Keratinocyte (primary cell): Measurements from ENCODE around the gene SLC27A2. TPM values are rescaled to one million over a fixed set of nuclear protein-coding genes. Genes with fewer than 3 reads are reported as not detected.

Source experiments
- DNase-seq: peaks from one replicate; pipeline ENCODE4 v3.0.0-alpha.2; 2011; ENCODE audit warnings: low read depth, missing footprints, low spot score
- FAIRE-seq: peaks from 2 replicates; lab custom pipeline; 2011; peaks lifted over from hg19 to GRCh38; lab: Jason Lieb, UNC
- H2AFZ ChIP-seq: 2 replicates; pipeline ENCODE4 v1.6.0; 2012; ENCODE audit warnings: low read length, control low read depth, inconsistent platforms; ENCODE audit not compliant: control insufficient read depth
- H3K27ac ChIP-seq: 2 replicates; pipeline ENCODE4 v1.5.1; 2011; ENCODE audit warnings: low read length; ENCODE audit not compliant: control insufficient read depth, insufficient read depth
- H3K27me3 ChIP-seq: 3 replicates; pipeline ENCODE4 v1.6.0; 2011; ENCODE audit warnings: low read length; ENCODE audit not compliant: control insufficient read depth, insufficient read depth; ENCODE audit errors: extremely low read depth
- H3K36me3 ChIP-seq, 2 experiments: 2 replicates in 1 of 2; 3 replicates in 1 of 2; pipeline ENCODE4 v1.5.1; 2011; ENCODE audit warnings: low read length in 2 of 2, mild to moderate bottlenecking in 1 of 2; ENCODE audit not compliant: control insufficient read depth in 2 of 2, insufficient read depth in 2 of 2; ENCODE audit errors: extremely low read depth in 1 of 2
- H3K4me1 ChIP-seq: 3 replicates; pipeline ENCODE4 v1.5.1; 2011; ENCODE audit warnings: low read length; ENCODE audit not compliant: control insufficient read depth, insufficient read depth; ENCODE audit errors: extremely low read depth
- H3K4me2 ChIP-seq: 3 replicates; pipeline ENCODE4 v1.6.0; 2011; ENCODE audit warnings: low read depth, low read length; ENCODE audit not compliant: control insufficient read depth, insufficient read depth; ENCODE audit errors: extremely low read depth
- H3K4me3 ChIP-seq, 3 experiments: fragments of 200-600 bp in 1 of 3; sonication (generic) in 1 of 3; 2 replicates in 2 of 3; 3 replicates in 1 of 3; pipeline ENCODE4 v1.5.1; 2011 to 2016; ENCODE audit warnings: low read length in 3 of 3, mild to moderate bottlenecking in 3 of 3, control low read depth in 2 of 3, inconsistent platforms in 1 of 3, low read depth in 1 of 3, mixed read lengths in 1 of 3, mixed run types in 1 of 3, moderate library complexity in 1 of 3; ENCODE audit not compliant: control insufficient read depth in 2 of 3, insufficient read depth in 2 of 3; ENCODE audit errors: extremely low read depth in 1 of 3
- H3K79me2 ChIP-seq: 2 replicates; pipeline ENCODE4 v1.6.0; 2012; ENCODE audit warnings: low read length; ENCODE audit not compliant: control insufficient read depth, insufficient read depth
- H3K9ac ChIP-seq: 3 replicates; pipeline ENCODE4 v1.6.0; 2011; ENCODE audit warnings: low read length; ENCODE audit not compliant: control insufficient read depth, insufficient read depth; ENCODE audit errors: extremely low read depth
- H3K9me1 ChIP-seq: 3 replicates; pipeline ENCODE4 v1.6.0; 2011; ENCODE audit warnings: low read length; ENCODE audit not compliant: control insufficient read depth, insufficient read depth; ENCODE audit errors: extremely low read depth
- H3K9me3 ChIP-seq: 2 replicates; pipeline ENCODE4 v1.5.1; 2012; ENCODE audit warnings: low read depth, low read length; ENCODE audit not compliant: control insufficient read depth
- H4K20me1 ChIP-seq: 3 replicates; pipeline ENCODE4 v1.6.0; 2011; ENCODE audit warnings: low read length; ENCODE audit not compliant: control insufficient read depth, insufficient read depth; ENCODE audit errors: extremely low read depth
- CTCF ChIP-seq, 3 experiments: IDR thresholded peaks in 1 of 3; conservative IDR thresholded peaks in 1 of 3; optimal IDR thresholded peaks in 1 of 3; 2 replicates in 2 of 3; 3 replicates in 1 of 3; pipeline versions ENCODE3 to v1.5.1; 2011; ENCODE audit warnings: low read length in 3 of 3, mild to moderate bottlenecking in 3 of 3, moderate library complexity in 2 of 3, control low read depth in 1 of 3, inconsistent platforms in 1 of 3; ENCODE audit not compliant: insufficient read depth in 2 of 3; ENCODE audit errors: extremely low read depth in 1 of 3
- EZH2 ChIP-seq: IDR thresholded peaks from one replicate; pipeline ENCODE4 v1.6.1; 2012; ENCODE audit warnings: inconsistent platforms, mild to moderate bottlenecking, low read length, moderate library complexity
- dilution Hi-C: fragments of 300-500 bp; cut with MboI; formaldehyde crosslinking; loops from one replicate; pipeline ENCODE4 v1.7.0; 2020; ENCODE audit warnings: low sequenced_read_pairs; ENCODE audit not compliant: extremely low pct_ligation_motif_present
- polyA plus RNA-seq, 5 experiments: library from polyadenylated mRNA; depleted of rRNA in 3 of 5; stranded (reverse) in 3 of 5; stranded (forward) in 1 of 5; unstranded in 1 of 5; fragments of >200 nt; gene quantifications; 1 replicate in 1 of 5; 2 replicates in 3 of 5; 3 replicates in 1 of 5; pipeline versions ENCODE4 v1.2.1 to v1.2.3, GENCODE V29; 2011 to 2012; ENCODE audit warnings: missing spikeins in 2 of 5, low read depth in 1 of 5, low replicate concordance in 1 of 5

SLC27A2 gene
- polyA plus RNA-seq, 1 donor (not counting 4 experiments of a cell fraction or from before 2014, with no cell fraction given): 0.34 TPM

- Histone ChIP-seq H4K20me1 (no peaks in the 10 kb centered on the region), H3K4me3 (no peak overlapping the region), H3K9ac (no peak overlapping the region), H2AFZ (no peak overlapping the region), H3K36me3 (no peaks in the 10 kb centered on the region), H3K9me1 (no peaks in the 10 kb centered on the region), H3K4me1 (peaks cover 3% of the 10 kb centered on the region), H3K79me2 (no peaks in the 10 kb centered on the region), H3K27me3 (no peaks in the 10 kb centered on the region), H3K9me3 (no peaks in the 10 kb centered on the region), H3K4me2 (no peak overlapping the region), H3K27ac (no peak overlapping the region)
- peak; percentile 41 for FAIRE-seq
- no peak for DNase-seq
- no peak for TF ChIP-seq EZH2
- TF ChIP-seq CTCF (optimal IDR thresholded peaks at IDR 0.05 in 1 of 3, IDR thresholded peaks at IDR 0.05 in 1 of 3, conservative IDR thresholded peaks at IDR 0.05 in 1 of 3; ENCODE audit: extremely low read depth in 1 of 3, insufficient read depth in 2 of 3, low read length in 3 of 3): peak; percentile 84 to 91 (median 84)
- dilution Hi-C loops: no loop called here
Measured at GRCh38 chr15:50148362-50148963, 33.5 kb upstream of the SLC27A2 start.

GRCh38 chr15:50149090-50149489, 32.9 kb upstream of the SLC27A2 start:
- H3K9me3 ChIP-seq: no peaks in the 10 kb centered on the region
- no peak for FAIRE-seq

More at GRCh38 chr15:50149090-50149489, 32.9 kb upstream of the SLC27A2 start:
- DNase-seq: no peak
- Histone ChIP-seq H3K4me3 (no peak overlapping the region), H4K20me1 (no peaks in the 10 kb centered on the region), H3K27ac (no peak overlapping the region), H3K9ac (no peak overlapping the region), H3K36me3 (no peaks in the 10 kb centered on the region), H3K4me1 (peaks cover 3% of the 10 kb centered on the region), H3K27me3 (no peaks in the 10 kb centered on the region), H3K79me2 (no peaks in the 10 kb centered on the region), H2AFZ (peak overlapping the region; percentile 76), H3K4me2 (no peak overlapping the region), H3K9me1 (no peaks in the 10 kb centered on the region)
- dilution Hi-C loops: no loop called here
- TF ChIP-seq CTCF (optimal IDR thresholded peaks at IDR 0.05 in 1 of 3, IDR thresholded peaks at IDR 0.05 in 1 of 3, conservative IDR thresholded peaks at IDR 0.05 in 1 of 3; ENCODE audit: extremely low read depth in 1 of 3, insufficient read depth in 2 of 3, low read length in 3 of 3) (no peak), EZH2 (no peak)
